ENCODE measurements around the gene PALLD. TPM values are rescaled to one million over a fixed set of nuclear protein-coding genes. Genes with fewer than 3 reads are reported as not detected.

The PALLD gene
- total RNA-seq, 1 experiment from 2014 or later = 18.3 TPM

DNA sequence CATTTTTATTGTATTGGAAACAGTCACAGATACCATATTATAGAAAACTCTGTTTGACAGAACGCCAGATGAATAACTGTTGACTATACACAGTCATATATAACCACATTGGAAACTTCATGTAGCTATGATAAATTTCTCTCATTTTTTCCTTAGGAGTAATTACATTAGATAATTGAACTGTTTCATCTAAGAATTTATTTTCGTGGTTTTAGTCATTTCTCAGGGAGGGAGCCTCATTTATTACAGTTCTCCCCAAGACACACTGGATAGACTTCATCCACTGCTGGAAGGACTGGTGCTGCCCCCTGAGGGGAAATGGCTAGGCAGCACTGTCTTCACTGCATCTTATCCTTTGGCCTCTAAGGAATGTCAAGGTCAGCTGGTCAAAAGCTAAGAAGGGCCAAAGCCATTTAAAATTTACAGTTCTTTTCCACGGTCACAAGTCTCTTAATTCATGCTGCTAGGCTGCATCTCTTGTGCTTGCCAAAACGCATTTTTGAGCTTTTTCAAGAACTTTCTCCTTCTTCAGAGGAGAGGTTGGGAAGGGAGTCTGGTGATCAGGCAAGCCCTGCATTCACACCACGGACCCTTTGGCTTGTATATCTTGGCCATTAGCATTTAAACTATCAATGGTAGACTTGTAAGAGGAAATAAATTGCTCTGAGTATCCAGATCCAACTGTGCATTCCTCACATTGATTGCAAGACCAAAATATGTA is 368.1 kb downstream of the PALLD start:
- H3K27ac ChIP-seq (ENCODE audit: insufficient read length, low read depth, low read length) = peak overlapping the region; percentile 10
- no CpG with 5 or more reads among the region's 5 CpGs for WGBS (ENCODE audit: extremely low coverage, insufficient read length, low lambda C conversion rate)
- H2BK12ac ChIP-seq (ENCODE audit: insufficient read length, low read depth, low read length) = no peak overlapping the region
- no peaks in the 10 kb centered on the region for H3K79me2 ChIP-seq (ENCODE audit: insufficient read depth, low read length)
- no peak overlapping the region for H4K5ac ChIP-seq (ENCODE audit: insufficient read length, low read depth, low read length)
- no peak overlapping the region for H2BK15ac ChIP-seq (ENCODE audit: low read depth, low read length)
- no peak overlapping the region for H4K91ac ChIP-seq (ENCODE audit: insufficient read length, low read depth, low read length)
- H3K4me2 ChIP-seq (ENCODE audit: insufficient read depth, insufficient read length, low read length) = no peak overlapping the region
- no peaks in the 10 kb centered on the region for H4K20me1 ChIP-seq (ENCODE audit: control insufficient read depth, insufficient read depth, insufficient read length)
- no peaks in the 10 kb centered on the region; the same call in 1 of the 2 replicates for H3K27me3 ChIP-seq (ENCODE audit: insufficient read depth, low read length)
- no peak overlapping the region for H2BK120ac ChIP-seq (ENCODE audit: low read depth, low read length, poor library complexity, severe bottlenecking)
- H3K18ac ChIP-seq (ENCODE audit: insufficient read length, low read depth, low read length) = no peak overlapping the region
- no peak overlapping the region for H2AFZ ChIP-seq (ENCODE audit: low read length)
- no peak overlapping the region for H3T11ph ChIP-seq (ENCODE audit: low read length)
- no peak overlapping the region for H2AK5ac ChIP-seq (ENCODE audit: insufficient read length, low read length)
- H3K56ac ChIP-seq (ENCODE audit: insufficient read length, low read depth, low read length) = no peak overlapping the region
- H3K4me1 ChIP-seq (ENCODE audit: insufficient read depth, low read length) = peaks cover 5% of the 10 kb centered on the region
- no peak overlapping the region for H3K9ac ChIP-seq (ENCODE audit: extremely low read depth, insufficient read length, low read length)
- TF ChIP-seq, protein P1, sequence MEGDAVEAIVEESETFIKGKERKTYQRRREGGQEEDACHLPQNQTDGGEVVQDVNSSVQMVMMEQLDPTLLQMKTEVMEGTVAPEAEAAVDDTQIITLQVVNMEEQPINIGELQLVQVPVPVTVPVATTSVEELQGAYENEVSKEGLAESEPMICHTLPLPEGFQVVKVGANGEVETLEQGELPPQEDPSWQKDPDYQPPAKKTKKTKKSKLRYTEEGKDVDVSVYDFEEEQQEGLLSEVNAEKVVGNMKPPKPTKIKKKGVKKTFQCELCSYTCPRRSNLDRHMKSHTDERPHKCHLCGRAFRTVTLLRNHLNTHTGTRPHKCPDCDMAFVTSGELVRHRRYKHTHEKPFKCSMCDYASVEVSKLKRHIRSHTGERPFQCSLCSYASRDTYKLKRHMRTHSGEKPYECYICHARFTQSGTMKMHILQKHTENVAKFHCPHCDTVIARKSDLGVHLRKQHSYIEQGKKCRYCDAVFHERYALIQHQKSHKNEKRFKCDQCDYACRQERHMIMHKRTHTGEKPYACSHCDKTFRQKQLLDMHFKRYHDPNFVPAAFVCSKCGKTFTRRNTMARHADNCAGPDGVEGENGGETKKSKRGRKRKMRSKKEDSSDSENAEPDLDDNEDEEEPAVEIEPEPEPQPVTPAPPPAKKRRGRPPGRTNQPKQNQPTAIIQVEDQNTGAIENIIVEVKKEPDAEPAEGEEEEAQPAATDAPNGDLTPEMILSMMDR (conservative IDR thresholded peaks at IDR 0.05) = peak; percentile 65
- H2BK20ac ChIP-seq (ENCODE audit: low read depth, low read length, poor library complexity, severe bottlenecking) = no peak overlapping the region
- Mint-ChIP-seq H3K36me3 (ENCODE audit: insufficient read depth in 1 of 3, low read depth in 3 of 3) (0 out of 7 replicates have a peak, but pooled peaks cover 0 to 4% (median 0%) of the 10 kb centered on the region in 3 experiments), H3K9me3 (no peaks in the 10 kb centered on the region; a peak in 1 of 5 replicates), H3K4me1 (peaks cover 6 to 20% of the 10 kb centered on the region in 2 experiments), H3K27me3 (ENCODE audit: low read depth) (no peaks in the 10 kb centered on the region), H3K4me3 (no peak overlapping the region), H3K27ac (peak overlapping the region in 2 of 3 experiments; percentile 71 to 80; a peak in 3 of 7 replicates)
- no peaks in the 10 kb centered on the region for H3K9me3 ChIP-seq (ENCODE audit: control insufficient read depth, low read depth, low read length)
- no peak overlapping the region for H4K8ac ChIP-seq (replicated peaks; ENCODE audit: insufficient read length, low read depth, low read length)
- no peak overlapping the region for H3K23ac ChIP-seq (ENCODE audit: insufficient read length, low read depth, low read length)
- peak; percentile 57 for DNase-seq
- no peak overlapping the region for H3K14ac ChIP-seq (ENCODE audit: insufficient read depth, low read length)
- no peak overlapping the region for H2BK5ac ChIP-seq (ENCODE audit: insufficient read length, low read length)
- H3K79me1 ChIP-seq (ENCODE audit: insufficient read depth, low read depth, low read length, poor library complexity, severe bottlenecking) = no peaks in the 10 kb centered on the region
- no peaks in the 10 kb centered on the region for H3K23me2 ChIP-seq (ENCODE audit: insufficient read length, low read depth, low read length, poor library complexity, severe bottlenecking)
- H3K4ac ChIP-seq (ENCODE audit: low read depth, low read length) = no peak overlapping the region

All from H9 (cell line).